Activated naive CD4-positive, alpha-beta T cell treated with Interleukin-2 at 50 U/mL for 16 hours (primary cell): Measurements from ENCODE around the gene NEK10.
A peak's percentile ranks its signal among the peaks of the same experiment; 100 is the strongest.
"Not testable (repeated sequence)": the region's sequence is repeated elsewhere in the genome, so short reads cannot be mapped to it uniquely, and the experiment has no call there.

Source experiments
- DNase-seq: peaks from one replicate; pipeline ENCODE4 v3.0.0-alpha.2; 2020

The NEK10 gene

GRCh38 chr3:27368831-27369607 is at the start of gene NEK10:
Gene NEK10 (minus strand): TSS chr3:27369383. CDS start chr3:27352882, 16,501 bp downstream.
- peak; percentile 92 for DNase-seq

- no peak for DNase-seq
Observed at GRCh38 chr3:27415202-27415601, 46.0 kb upstream of the NEK10 start.

GRCh38 chr3:27392950-27393679 is 23.9 kb upstream of the NEK10 start:
- no peak for DNase-seq

- not testable (repeated sequence) for DNase-seq
Observed at GRCh38 chr3:27392414-27392813, 23.2 kb upstream of the NEK10 start.

GRCh38 chr3:27391796-27392195 is 22.6 kb upstream of the NEK10 start:
- DNase-seq: no peak

- DNase-seq: no peak
Observed at GRCh38 chr3:27387625-27388024, 18.4 kb upstream of the NEK10 start.

GRCh38 chr3:27385504-27385903 is 16.3 kb upstream of the NEK10 start:
- DNase-seq: no peak

GRCh38 chr3:27384191-27384590 is 15.0 kb upstream of the NEK10 start:
- DNase-seq: no peak

GRCh38 chr3:27380433-27381357 is 11.5 kb upstream of the NEK10 start:
- DNase-seq: no peak

- no peak for DNase-seq
Observed at GRCh38 chr3:27378331-27378730, 9.1 kb upstream of the NEK10 start.

- DNase-seq: no peak
Observed at GRCh38 chr3:27376109-27376772, 7.1 kb upstream of the NEK10 start.

GRCh38 chr3:27366062-27366591 is 3.1 kb downstream of the NEK10 start:
- no peak for DNase-seq

- no peak for DNase-seq
Observed at GRCh38 chr3:27360113-27361078, 8.8 kb downstream of the NEK10 start.

- DNase-seq: no peak
Observed at GRCh38 chr3:27358372-27358771, 10.8 kb downstream of the NEK10 start.

GRCh38 chr3:27357665-27358258 is 11.4 kb downstream of the NEK10 start:
- DNase-seq: peak; percentile 55

GRCh38 chr3:27356976-27357375 is 12.2 kb downstream of the NEK10 start:
- DNase-seq: no peak

- DNase-seq: no peak
Observed at GRCh38 chr3:27354588-27355203, 14.5 kb downstream of the NEK10 start.

- no peak for DNase-seq
Observed at GRCh38 chr3:27354161-27354560, 15.0 kb downstream of the NEK10 start.

- DNase-seq: no peak
Observed at GRCh38 chr3:27353221-27353620, 16.0 kb downstream of the NEK10 start.

- no peak for DNase-seq
Observed at GRCh38 chr3:27352047-27352446, 17.1 kb downstream of the NEK10 start.
